ENCODE measurements around the gene ASB2. TPM values are rescaled to one million over a fixed set of nuclear protein-coding genes. Genes with fewer than 3 reads are reported as not detected.

The ASB2 gene
- polyA plus RNA-seq, 1 donor from 2014 or later = 0.26 TPM

- Histone ChIP-seq H3K36me3 (ENCODE audit: insufficient read depth, low read length) (no peaks in the 10 kb centered on the region), H3K79me2 (replicated peaks; ENCODE audit: insufficient read depth, low read length) (no peaks in the 10 kb centered on the region), H3K9me2 (ENCODE audit: insufficient read depth, low read length) (no peaks in the 10 kb centered on the region), H3K9ac (ENCODE audit: low read length) (no peak overlapping the region), H4K20me1 (ENCODE audit: insufficient read depth) (no peaks in the 10 kb centered on the region), H2AFZ (ENCODE audit: low read depth, low read length) (no peak overlapping the region), H3K4me3 (ENCODE audit: low read length) (no peak overlapping the region), H3F3A (ENCODE audit: insufficient read depth, low read length, poor library complexity, severe bottlenecking) (no peaks in the 10 kb centered on the region), H3K27ac (ENCODE audit: low read length) (no peak overlapping the region), H3K9me3 (ENCODE audit: low read length) (no peaks in the 10 kb centered on the region), H3K4me2 (ENCODE audit: low read length) (no peak overlapping the region), H3K27me3 (ENCODE audit: insufficient read depth, low read depth, low read length) (no peaks in the 10 kb centered on the region)
- TF ChIP-seq EZH2 (IDR thresholded peaks at IDR 0.05; ENCODE audit: borderline replicate concordance, insufficient read depth, low read length, poor library complexity, severe bottlenecking) (no peak), RAD21 (conservative IDR thresholded peaks at IDR 0.05) (no peak)
Measured at GRCh38 chr14:93978735-93979134, 2.4 kb upstream of the ASB2 start.

- Histone ChIP-seq H4K20me1 (ENCODE audit: insufficient read depth) (no peaks in the 10 kb centered on the region), H3K9me3 (ENCODE audit: low read length) (no peaks in the 10 kb centered on the region), H2AFZ (ENCODE audit: low read depth, low read length) (no peak overlapping the region), H3K36me3 (ENCODE audit: insufficient read depth, low read length) (no peaks in the 10 kb centered on the region), H3F3A (ENCODE audit: insufficient read depth, low read length, poor library complexity, severe bottlenecking) (no peaks in the 10 kb centered on the region), H3K27ac (ENCODE audit: low read length) (no peak overlapping the region), H3K79me2 (replicated peaks; ENCODE audit: insufficient read depth, low read length) (no peaks in the 10 kb centered on the region), H3K4me3 (ENCODE audit: low read length) (no peak overlapping the region), H3K4me2 (ENCODE audit: low read length) (no peak overlapping the region), H3K9me2 (ENCODE audit: insufficient read depth, low read length) (no peaks in the 10 kb centered on the region), H3K27me3 (ENCODE audit: insufficient read depth, low read depth, low read length) (no peaks in the 10 kb centered on the region), H3K9ac (ENCODE audit: low read length) (no peak overlapping the region)
- no peak for TF ChIP-seq RAD21 (conservative IDR thresholded peaks at IDR 0.05)
- TF ChIP-seq, protein P1, sequence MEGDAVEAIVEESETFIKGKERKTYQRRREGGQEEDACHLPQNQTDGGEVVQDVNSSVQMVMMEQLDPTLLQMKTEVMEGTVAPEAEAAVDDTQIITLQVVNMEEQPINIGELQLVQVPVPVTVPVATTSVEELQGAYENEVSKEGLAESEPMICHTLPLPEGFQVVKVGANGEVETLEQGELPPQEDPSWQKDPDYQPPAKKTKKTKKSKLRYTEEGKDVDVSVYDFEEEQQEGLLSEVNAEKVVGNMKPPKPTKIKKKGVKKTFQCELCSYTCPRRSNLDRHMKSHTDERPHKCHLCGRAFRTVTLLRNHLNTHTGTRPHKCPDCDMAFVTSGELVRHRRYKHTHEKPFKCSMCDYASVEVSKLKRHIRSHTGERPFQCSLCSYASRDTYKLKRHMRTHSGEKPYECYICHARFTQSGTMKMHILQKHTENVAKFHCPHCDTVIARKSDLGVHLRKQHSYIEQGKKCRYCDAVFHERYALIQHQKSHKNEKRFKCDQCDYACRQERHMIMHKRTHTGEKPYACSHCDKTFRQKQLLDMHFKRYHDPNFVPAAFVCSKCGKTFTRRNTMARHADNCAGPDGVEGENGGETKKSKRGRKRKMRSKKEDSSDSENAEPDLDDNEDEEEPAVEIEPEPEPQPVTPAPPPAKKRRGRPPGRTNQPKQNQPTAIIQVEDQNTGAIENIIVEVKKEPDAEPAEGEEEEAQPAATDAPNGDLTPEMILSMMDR (IDR thresholded peaks at IDR 0.05; ENCODE audit: poor library complexity, severe bottlenecking) = no peak
Measured at GRCh38 chr14:93977790-93978581, 1.6 kb upstream of the ASB2 start.

GRCh38 chr14:93977171-93977570 lies 801 bp upstream of the ASB2 start:
- H3K9me3 ChIP-seq (ENCODE audit: low read length) = no peaks in the 10 kb centered on the region
- no peak overlapping the region for H3K27ac ChIP-seq (ENCODE audit: low read length)
- no peaks in the 10 kb centered on the region for H3K27me3 ChIP-seq (ENCODE audit: insufficient read depth, low read depth, low read length)
- no peaks in the 10 kb centered on the region for H3K9me2 ChIP-seq (ENCODE audit: insufficient read depth, low read length)
- H3F3A ChIP-seq (ENCODE audit: insufficient read depth, low read length, poor library complexity, severe bottlenecking) = no peaks in the 10 kb centered on the region
- H4K20me1 ChIP-seq (ENCODE audit: insufficient read depth) = no peaks in the 10 kb centered on the region
- H2AFZ ChIP-seq (ENCODE audit: low read depth, low read length) = no peak overlapping the region
- no peak overlapping the region for H3K9ac ChIP-seq (ENCODE audit: low read length)
- no peaks in the 10 kb centered on the region for H3K79me2 ChIP-seq (replicated peaks; ENCODE audit: insufficient read depth, low read length)
- H3K36me3 ChIP-seq (ENCODE audit: insufficient read depth, low read length) = no peaks in the 10 kb centered on the region
- H3K4me3 ChIP-seq (ENCODE audit: low read length) = no peak overlapping the region
- TF ChIP-seq TAF1 (IDR thresholded peaks at IDR 0.05; ENCODE audit: low read depth) = no peak
- TF ChIP-seq EZH2 (IDR thresholded peaks at IDR 0.05; ENCODE audit: borderline replicate concordance, insufficient read depth, low read length, poor library complexity, severe bottlenecking) = no peak
- no peak overlapping the region for H3K4me2 ChIP-seq (ENCODE audit: low read length)

DNA sequence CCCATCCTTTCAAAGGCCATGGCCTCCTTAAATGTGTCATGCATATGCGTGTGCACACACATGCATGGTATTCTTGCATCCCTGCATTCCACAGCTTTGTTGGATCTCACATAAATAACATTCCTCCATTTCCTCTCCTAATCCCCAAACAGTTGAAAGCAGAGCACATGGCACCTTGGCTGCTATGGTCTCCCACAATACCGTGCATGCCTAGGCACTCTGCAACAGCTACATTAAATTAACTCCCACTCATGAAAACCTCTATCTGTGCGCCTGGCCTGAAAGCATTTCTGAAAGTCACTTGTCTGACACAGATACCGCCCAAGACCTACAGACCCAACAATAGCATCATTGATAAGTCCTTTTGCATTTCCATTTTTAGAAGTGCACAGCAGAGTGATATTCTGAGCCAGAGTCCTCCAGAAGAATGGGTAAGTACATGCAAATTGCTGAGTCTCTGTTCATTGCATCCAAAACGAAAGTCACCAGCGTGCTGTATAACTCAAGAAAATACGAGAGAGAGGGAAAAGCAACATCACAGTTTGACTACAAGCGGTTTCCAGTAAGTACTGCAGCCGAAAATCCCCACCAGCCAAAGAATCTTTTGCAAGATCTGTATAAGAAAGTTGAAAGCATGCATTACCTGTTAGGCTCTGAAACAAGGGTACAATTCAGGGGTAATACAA lies 436 bp downstream of the ASB2 start:
- Histone ChIP-seq H3K9ac (ENCODE audit: low read length) (no peak overlapping the region), H3K27ac (ENCODE audit: low read length) (no peak overlapping the region), H3K9me2 (ENCODE audit: insufficient read depth, low read length) (no peaks in the 10 kb centered on the region), H3K27me3 (ENCODE audit: insufficient read depth, low read depth, low read length) (no peaks in the 10 kb centered on the region), H3F3A (ENCODE audit: insufficient read depth, low read length, poor library complexity, severe bottlenecking) (no peaks in the 10 kb centered on the region), H3K79me2 (replicated peaks; ENCODE audit: insufficient read depth, low read length) (no peaks in the 10 kb centered on the region), H3K36me3 (ENCODE audit: insufficient read depth, low read length) (no peaks in the 10 kb centered on the region), H3K4me2 (ENCODE audit: low read length) (no peak overlapping the region), H3K9me3 (ENCODE audit: low read length) (no peaks in the 10 kb centered on the region), H2AFZ (ENCODE audit: low read depth, low read length) (no peak overlapping the region), H3K4me3 (ENCODE audit: low read length) (no peak overlapping the region), H4K20me1 (ENCODE audit: insufficient read depth) (no peaks in the 10 kb centered on the region)
- TF ChIP-seq EP300 (conservative IDR thresholded peaks at IDR 0.05; ENCODE audit: poor library complexity, severe bottlenecking) = no peak
- TF ChIP-seq TAF1 (IDR thresholded peaks at IDR 0.05; ENCODE audit: low read depth) = no peak
- TF ChIP-seq MXI1 (conservative IDR thresholded peaks at IDR 0.05; ENCODE audit: poor library complexity, severe bottlenecking) = no peak
- TF ChIP-seq POLR2AphosphoS5 (IDR thresholded peaks at IDR 0.05) = no peak
- TF ChIP-seq SMC3 (conservative IDR thresholded peaks at IDR 0.05; ENCODE audit: poor library complexity) = no peak
- TF ChIP-seq, protein P1 (IDR thresholded peaks at IDR 0.05; ENCODE audit: poor library complexity, severe bottlenecking) = no peak
- no peak for TF ChIP-seq EZH2 (IDR thresholded peaks at IDR 0.05; ENCODE audit: borderline replicate concordance, insufficient read depth, low read length, poor library complexity, severe bottlenecking)
- TF ChIP-seq RAD21 (conservative IDR thresholded peaks at IDR 0.05) = no peak
